Coronary artery (tissue), 2 donors: ENCODE data around the gene NBPF6.
A peak's percentile ranks its signal among the peaks of the same experiment; 100 is the strongest.
"Not testable (repeated sequence)": the region's sequence is repeated elsewhere in the genome, so short reads cannot be mapped to it uniquely, and the experiment has no call there.

Source experiments
- DNase-seq: peaks from one replicate; pipeline ENCODE4 v3.0.0-alpha.2; 2017; ENCODE audit warnings: low spot score
- H3K27ac ChIP-seq, 2 donors: fragments of 200-600 bp; sonication (generic); one replicate each; pipeline ENCODE4 v1.5.1; 2016 to 2019
- H3K4me3 ChIP-seq: fragments of 200-600 bp; sonication (generic); 2 replicates; pipeline ENCODE4 v1.5.1; 2016; ENCODE audit warnings: mild to moderate bottlenecking, moderate library complexity
- CTCF ChIP-seq: fragments of 200-600 bp; sonication (generic); IDR thresholded peaks from one replicate; pipeline ENCODE4 v1.5.1; 2019; ENCODE audit warnings: antibody characterized with exemption

Gene NBPF6

DNA sequence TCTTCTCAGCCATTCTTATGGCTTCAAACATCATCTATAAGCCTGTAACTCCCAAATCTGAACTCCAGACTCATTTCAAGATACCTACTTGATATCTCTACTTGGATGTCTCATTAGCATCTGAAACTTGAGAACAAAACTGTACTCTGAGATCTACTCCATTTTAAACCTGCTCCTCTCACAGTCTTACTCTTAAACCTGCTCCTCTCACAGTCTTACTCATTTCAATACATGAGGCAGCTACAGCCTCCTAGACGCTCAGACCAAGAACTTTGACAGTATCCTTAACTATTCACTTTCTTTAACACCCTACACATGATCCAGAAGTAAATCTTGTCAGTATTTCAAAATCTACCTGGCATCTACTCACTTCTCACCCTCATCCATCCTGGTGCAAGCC lies 54.3 kb downstream of the NBPF6 start:
- DNase-seq: no peak
- TF ChIP-seq CTCF: no peak
- H3K27ac ChIP-seq: no peak overlapping the region
- H3K4me3 ChIP-seq: no peak overlapping the region

DNA sequence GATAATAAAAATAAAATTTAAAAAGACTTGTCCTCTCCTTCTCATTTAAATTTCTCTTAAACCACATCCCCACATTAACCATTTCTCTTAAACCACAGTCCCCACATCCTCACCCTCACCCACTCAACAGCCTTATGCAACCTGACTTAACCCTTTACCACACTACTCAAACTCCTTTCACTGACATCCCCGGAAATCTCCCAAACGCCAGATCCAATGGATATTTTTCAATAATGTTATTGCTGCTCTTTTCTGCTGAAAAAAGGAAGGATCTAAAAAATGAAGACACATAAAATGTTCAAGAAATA lies 55.6 kb downstream of the NBPF6 start:
- no peak overlapping the region for H3K4me3 ChIP-seq
- no peak for DNase-seq
- TF ChIP-seq CTCF: no peak

GRCh38 chr1:108511764-108512163 lies 61.6 kb downstream of the NBPF6 start:
- H3K27ac ChIP-seq: no peak overlapping the region
- TF ChIP-seq CTCF: no peak
- no peak overlapping the region for H3K4me3 ChIP-seq
- DNase-seq: no peak

More for the DNA sequence above, 55.6 kb downstream of the NBPF6 start:
- no peak overlapping the region for H3K27ac ChIP-seq

DNA sequence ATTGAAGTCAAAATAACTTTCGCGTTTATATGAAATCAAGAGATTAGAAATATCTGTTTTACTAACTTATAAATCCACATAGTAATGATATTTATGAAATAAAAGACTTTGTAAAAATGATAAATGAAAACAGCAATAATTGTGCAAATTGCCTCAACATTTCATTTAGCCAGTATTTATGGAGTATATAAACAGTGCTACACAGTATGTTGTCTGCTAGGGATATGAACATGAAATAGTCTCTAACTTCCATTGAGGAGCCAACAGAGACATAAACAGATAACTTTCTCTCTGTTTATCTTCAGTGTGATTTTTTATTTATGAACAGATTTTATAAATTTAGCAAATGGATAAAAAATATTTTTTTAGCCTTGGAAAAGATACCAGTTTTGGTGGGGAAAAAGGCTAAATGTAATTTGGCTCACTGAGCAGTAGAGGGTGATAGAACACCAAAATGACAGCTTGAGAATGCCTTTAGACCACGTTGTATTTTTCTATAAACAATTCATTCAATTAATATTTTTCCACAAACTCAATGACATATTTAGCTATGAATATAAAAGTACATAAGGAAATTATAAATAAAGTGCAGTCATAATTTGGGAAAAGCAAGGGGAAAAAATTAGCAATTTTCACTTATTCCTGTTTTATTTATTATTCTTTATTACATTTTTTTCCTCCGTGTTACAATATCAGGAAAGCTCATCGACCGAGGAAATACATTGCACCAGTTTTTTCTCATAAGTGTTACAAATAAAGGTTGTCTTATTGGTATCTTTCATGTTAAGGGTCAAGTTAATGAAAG lies 62.3 kb downstream of the NBPF6 start:
- DNase-seq: no peak

GRCh38 chr1:108513044-108513415 lies 62.9 kb downstream of the NBPF6 start:
- no peak overlapping the region for H3K27ac ChIP-seq

More for the DNA sequence above, 62.3 kb downstream of the NBPF6 start:
- TF ChIP-seq CTCF: peak; percentile 61
- Histone ChIP-seq H3K27ac (no peak overlapping the region), H3K4me3 (no peak overlapping the region)

GRCh38 chr1:108513914-108514313 lies 63.8 kb downstream of the NBPF6 start:
- H3K4me3 ChIP-seq, H3K27ac ChIP-seq, DNase-seq: not testable (repeated sequence)

More at GRCh38 chr1:108513044-108513415, 62.9 kb downstream of the NBPF6 start:
- no peak for DNase-seq
- TF ChIP-seq CTCF: no peak
- no peak overlapping the region for H3K4me3 ChIP-seq

DNA sequence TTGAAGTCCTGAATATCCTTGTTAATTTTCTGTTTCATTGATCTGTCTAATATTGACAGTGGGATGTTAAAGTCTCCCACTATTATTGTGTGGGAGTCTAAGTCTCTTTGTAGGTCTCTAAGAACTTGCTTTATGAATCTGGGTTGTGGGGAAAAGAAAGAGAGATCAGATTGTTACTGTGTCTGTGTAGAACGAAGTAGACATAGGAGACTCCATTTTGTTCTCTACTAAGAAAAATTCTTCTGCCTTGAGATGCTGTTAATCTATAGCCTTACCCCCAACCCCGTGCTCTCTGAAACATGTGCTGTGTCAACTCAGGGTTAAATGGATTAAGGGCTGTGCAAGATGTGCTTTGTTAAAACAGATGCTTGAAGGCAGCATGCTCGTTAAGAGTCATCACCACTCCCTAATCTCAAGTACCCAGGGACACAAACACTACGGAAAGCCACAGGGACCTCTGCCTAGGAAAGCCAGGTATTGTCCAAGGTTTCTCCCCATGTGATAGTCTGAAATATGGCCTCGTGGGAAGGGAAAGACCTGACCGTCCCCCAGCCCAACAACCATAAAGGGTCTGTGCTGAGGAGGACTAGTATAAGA lies 67.3 kb downstream of the NBPF6 start:
- H3K4me3 ChIP-seq, DNase-seq, H3K27ac ChIP-seq: not testable (repeated sequence)
